Gastroesophageal sphincter (tissue), 4 donors: ENCODE results near the gene CAMK2B. TPM values are rescaled to one million over a fixed set of nuclear protein-coding genes. Genes with fewer than 3 reads are reported as not detected.

Experiments
- ATAC-seq: fragments of 150-250 bp; one replicate; pipeline ENCODE4 v1.9.1; 2016; ENCODE audit warnings: mild to moderate bottlenecking, moderate library complexity
- H3K27ac ChIP-seq, 4 donors: fragments of 200-600 bp; sonication (generic) in 3 of 4; 1 replicate in 3 of 4; 2 replicates in 1 of 4; pipeline ENCODE4 v1.5.1; 2016 to 2019
- H3K27me3 ChIP-seq: fragments of 200-600 bp; sonication (generic); one replicate; pipeline ENCODE4 v1.5.1; 2019
- H3K36me3 ChIP-seq, 2 donors: fragments of 200-600 bp; sonication (generic); one replicate each; pipeline ENCODE4 v1.5.1; 2019; ENCODE audit warnings: control low read depth in 1 of 2
- H3K4me1 ChIP-seq, 3 donors: fragments of 200-600 bp; sonication (generic); 1 replicate in 2 of 3; 2 replicates in 1 of 3; pipeline ENCODE4 v1.5.1; 2016 to 2019; ENCODE audit warnings: control low read depth in 2 of 3
- H3K4me3 ChIP-seq, 2 donors: fragments of 200-600 bp; sonication (generic); one replicate each; pipeline ENCODE4 v1.5.1; 2019; ENCODE audit warnings: mild to moderate bottlenecking in 1 of 2, moderate library complexity in 1 of 2
- H3K9me3 ChIP-seq, 3 donors: fragments of 200-600 bp; sonication (generic); one replicate each; pipeline ENCODE4 v1.5.1; 2017 to 2019; ENCODE audit warnings: control low read depth in 2 of 3
- EP300 ChIP-seq: sonication (generic); formaldehyde crosslinking; IDR thresholded peaks from one replicate; pipeline ENCODE4 v1.6.1; 2017; ENCODE audit warnings: antibody characterized with exemption, mild to moderate bottlenecking
- POLR2A ChIP-seq, 2 donors: fragments of 450-650 bp; IDR thresholded peaks; one replicate each; pipeline ENCODE4 v1.6.1; 2017; ENCODE audit warnings: antibody characterized with exemption in 2 of 2, mild to moderate bottlenecking in 2 of 2, moderate library complexity in 1 of 2
- POLR2AphosphoS5 ChIP-seq: sonication (generic); formaldehyde crosslinking; IDR thresholded peaks from one replicate; pipeline ENCODE4 v1.6.1; 2017; ENCODE audit warnings: antibody characterized with exemption
- WGBS, 2 donors: methylation state at CpG; one replicate each; pipeline ENCODE4 v1.1.5; 2018; ENCODE audit warnings: low coverage in 1 of 2; 5-methylcytosine and 5-hydroxymethylcytosine counted together
- total RNA-seq, 4 donors: library from RNA; depleted of rRNA; stranded (reverse); fragments of >200 nt; gene quantifications; one replicate each; pipeline ENCODE4 v1.1.0, GENCODE V29; 2016
- TF ChIP-seq, protein P1 (sequence below), 4 experiments: fragments of 200-600 bp in 2 of 4; fragments of 450-650 bp in 2 of 4; sonication (generic) in 1 of 4; IDR thresholded peaks; one replicate each; pipeline ENCODE4 v1.5.1; 2017 to 2019; ENCODE audit warnings: antibody characterized with exemption in 4 of 4, mild to moderate bottlenecking in 2 of 4, moderate library complexity in 2 of 4

The CAMK2B gene
- total RNA-seq, 4 donors from 2014 or later: 0.27 to 1.5 (median 0.81) TPM

GRCh38 chr7:44186736-44187135 is 138.7 kb downstream of the CAMK2B start:
- no peak for ATAC-seq
- peaks cover 0 to 14% (median 0%) of the 10 kb centered on the region in 3 donors for H3K9me3 ChIP-seq
- TF ChIP-seq EP300: no peak
- TF ChIP-seq POLR2AphosphoS5: no peak
- TF ChIP-seq, protein P1, sequence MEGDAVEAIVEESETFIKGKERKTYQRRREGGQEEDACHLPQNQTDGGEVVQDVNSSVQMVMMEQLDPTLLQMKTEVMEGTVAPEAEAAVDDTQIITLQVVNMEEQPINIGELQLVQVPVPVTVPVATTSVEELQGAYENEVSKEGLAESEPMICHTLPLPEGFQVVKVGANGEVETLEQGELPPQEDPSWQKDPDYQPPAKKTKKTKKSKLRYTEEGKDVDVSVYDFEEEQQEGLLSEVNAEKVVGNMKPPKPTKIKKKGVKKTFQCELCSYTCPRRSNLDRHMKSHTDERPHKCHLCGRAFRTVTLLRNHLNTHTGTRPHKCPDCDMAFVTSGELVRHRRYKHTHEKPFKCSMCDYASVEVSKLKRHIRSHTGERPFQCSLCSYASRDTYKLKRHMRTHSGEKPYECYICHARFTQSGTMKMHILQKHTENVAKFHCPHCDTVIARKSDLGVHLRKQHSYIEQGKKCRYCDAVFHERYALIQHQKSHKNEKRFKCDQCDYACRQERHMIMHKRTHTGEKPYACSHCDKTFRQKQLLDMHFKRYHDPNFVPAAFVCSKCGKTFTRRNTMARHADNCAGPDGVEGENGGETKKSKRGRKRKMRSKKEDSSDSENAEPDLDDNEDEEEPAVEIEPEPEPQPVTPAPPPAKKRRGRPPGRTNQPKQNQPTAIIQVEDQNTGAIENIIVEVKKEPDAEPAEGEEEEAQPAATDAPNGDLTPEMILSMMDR (IDR thresholded peaks at IDR 0.05): no peak
- TF ChIP-seq POLR2A (IDR thresholded peaks at IDR 0.05): no peak
- peaks cover 14% of the 10 kb centered on the region for H3K27me3 ChIP-seq
- 60 to 100% methylated on average over 2 of the region's 5 CpGs for WGBS, 2 donors
- H3K4me1 ChIP-seq: no peaks in the 10 kb centered on the region
- no peak overlapping the region for H3K4me3 ChIP-seq
- H3K36me3 ChIP-seq: no peaks in the 10 kb centered on the region
- no peak overlapping the region for H3K27ac ChIP-seq

DNA sequence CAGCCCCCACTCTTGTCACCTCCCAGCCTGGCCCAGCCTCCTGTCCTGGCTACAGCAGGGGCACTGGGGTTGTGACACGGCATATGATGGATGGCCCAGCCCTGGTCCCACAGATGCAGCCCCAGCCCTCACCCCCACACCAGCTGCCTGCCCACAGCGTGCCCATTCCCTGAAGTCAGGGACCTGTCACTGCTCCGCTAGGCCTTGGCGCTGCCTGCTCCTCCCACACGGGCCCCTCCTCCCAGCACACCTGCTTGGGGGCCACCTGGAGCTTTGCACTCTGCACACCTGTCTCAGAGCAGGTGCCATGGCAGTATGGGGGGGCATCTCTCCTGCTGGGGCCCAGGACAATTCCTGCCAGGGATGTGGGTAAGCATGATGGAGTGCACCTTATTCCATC is 139.7 kb downstream of the CAMK2B start:
- Histone ChIP-seq H3K27me3 (peaks cover 14% of the 10 kb centered on the region), H3K36me3 (no peaks in the 10 kb centered on the region), H3K4me3 (no peak overlapping the region), H3K9me3 (peaks cover 0 to 14% (median 0%) of the 10 kb centered on the region in 3 donors), H3K27ac (no peak overlapping the region), H3K4me1 (no peaks in the 10 kb centered on the region)
- no CpG with 5 or more reads among the region's 5 CpGs for WGBS, 2 donors
- TF ChIP-seq POLR2A (IDR thresholded peaks at IDR 0.05) (no peak), POLR2AphosphoS5 (no peak), EP300 (no peak)
- TF ChIP-seq, protein P1 (IDR thresholded peaks at IDR 0.05): no peak
- no peak for ATAC-seq

GRCh38 chr7:44184873-44185446 is 140.4 kb downstream of the CAMK2B start:
- Histone ChIP-seq H3K27me3 (peaks cover 9% of the 10 kb centered on the region), H3K36me3 (no peaks in the 10 kb centered on the region), H3K27ac (no peak overlapping the region), H3K4me3 (no peak overlapping the region), H3K9me3 (peaks cover 0 to 14% (median 0%) of the 10 kb centered on the region in 3 donors), H3K4me1 (no peaks in the 10 kb centered on the region)
- WGBS, 2 donors: 83 to 85% methylated on average over 1 to 2 of the region's 2 CpGs
- TF ChIP-seq POLR2A (IDR thresholded peaks at IDR 0.05) (no peak), EP300 (no peak), POLR2AphosphoS5 (no peak)
- TF ChIP-seq, protein P1 (IDR thresholded peaks at IDR 0.05): no peak
- ATAC-seq: no peak

GRCh38 chr7:44184206-44184872 is 141.1 kb downstream of the CAMK2B start:
- 58 to 62% methylated on average over 9 to 11 of the region's 16 CpGs for WGBS, 2 donors
- peaks cover 0 to 14% (median 0%) of the 10 kb centered on the region in 3 donors for H3K9me3 ChIP-seq
- no peak overlapping the region for H3K4me3 ChIP-seq
- H3K4me1 ChIP-seq: no peaks in the 10 kb centered on the region
- ATAC-seq: no peak
- H3K27ac ChIP-seq: no peak overlapping the region
- peaks cover 2% of the 10 kb centered on the region for H3K27me3 ChIP-seq
- no peaks in the 10 kb centered on the region for H3K36me3 ChIP-seq
- TF ChIP-seq, protein P1 (IDR thresholded peaks at IDR 0.05): no peak
- TF ChIP-seq POLR2A (IDR thresholded peaks at IDR 0.05) (no peak), EP300 (no peak), POLR2AphosphoS5 (no peak)

DNA sequence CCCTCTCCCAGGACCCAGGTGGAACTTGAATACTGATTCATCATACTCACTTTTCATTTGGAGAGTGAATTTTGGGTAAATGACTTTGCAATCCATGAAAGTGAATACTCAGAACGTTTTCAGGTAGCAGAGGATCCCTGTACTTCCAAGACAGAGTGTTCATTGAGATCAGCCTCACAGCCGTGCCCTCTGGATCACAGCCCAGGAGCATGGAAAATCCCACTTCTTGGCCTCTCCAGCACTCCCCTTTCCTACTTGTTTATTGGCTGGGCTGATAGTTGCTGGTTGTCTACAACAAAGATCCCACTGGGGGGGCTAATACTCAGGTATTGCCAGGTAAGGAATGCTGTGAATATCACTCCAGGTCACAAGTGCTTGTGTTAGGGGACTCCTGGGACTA is 142.0 kb downstream of the CAMK2B start:
- Histone ChIP-seq H3K9me3 (peaks cover 0 to 14% (median 0%) of the 10 kb centered on the region in 3 donors), H3K27me3 (no peaks in the 10 kb centered on the region), H3K36me3 (no peaks in the 10 kb centered on the region), H3K27ac (no peak overlapping the region), H3K4me3 (no peak overlapping the region), H3K4me1 (no peaks in the 10 kb centered on the region)
- 6 to 17% methylated on average over 2 of the region's 2 CpGs for WGBS, 2 donors
- TF ChIP-seq, protein P1 (IDR thresholded peaks at IDR 0.05): no peak
- no peak for TF ChIP-seq POLR2AphosphoS5
- ATAC-seq: no peak
